Stimulated activated CD8-positive, alpha-beta memory T cell treated with anti-CD3 and anti-CD28 coated beads, Interleukin-4, amount 100 ng/mL, for 24 hours (primary cell): ENCODE data around the gene SELENON.

Experiments used
- DNase-seq: peaks from one replicate; pipeline ENCODE4 v3.0.0-alpha.2; 2020; ENCODE audit warnings: low read depth

SELENON gene

GRCh38 chr1:25810341-25811299, 10.6 kb downstream of the SELENON start:
- DNase-seq, result peak; percentile 73

GRCh38 chr1:25811384-25812082, 11.5 kb downstream of the SELENON start:
- DNase-seq, result no peak

DNA sequence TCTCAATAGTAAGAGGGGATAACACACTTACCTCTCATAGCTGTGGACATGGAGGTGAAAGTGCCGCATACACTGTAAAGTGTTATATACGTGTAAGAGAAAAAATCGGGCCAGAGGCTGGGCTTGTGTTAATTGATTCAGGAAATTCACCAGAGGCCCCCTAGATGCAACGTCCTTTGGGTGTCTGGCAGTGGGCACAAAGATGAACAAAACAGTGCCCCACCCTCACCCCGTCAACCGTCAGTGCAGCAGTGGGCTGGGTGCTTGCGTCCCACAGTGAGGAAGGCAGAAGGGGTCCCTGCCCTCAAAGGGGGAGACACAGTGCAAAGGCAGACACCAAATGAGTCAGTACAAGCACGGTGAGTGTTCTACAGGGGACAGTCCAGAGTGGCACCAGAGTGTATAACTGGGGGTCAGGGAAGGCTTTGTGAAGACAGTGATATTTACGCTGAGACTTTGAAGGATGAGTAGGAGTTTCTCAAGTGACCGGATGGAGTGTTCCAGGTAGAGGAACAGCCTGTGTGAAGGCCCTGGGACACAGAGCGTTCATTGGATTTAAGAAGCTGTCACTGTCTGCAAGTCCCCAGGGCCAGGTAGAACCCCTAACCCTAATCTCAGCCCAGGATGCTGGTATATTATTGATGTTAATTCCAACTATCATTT, 13.2 kb downstream of the SELENON start:
- no peak for DNase-seq

- no peak for DNase-seq
Observed at GRCh38 chr1:25813734-25814471, 13.9 kb downstream of the SELENON start.

DNA sequence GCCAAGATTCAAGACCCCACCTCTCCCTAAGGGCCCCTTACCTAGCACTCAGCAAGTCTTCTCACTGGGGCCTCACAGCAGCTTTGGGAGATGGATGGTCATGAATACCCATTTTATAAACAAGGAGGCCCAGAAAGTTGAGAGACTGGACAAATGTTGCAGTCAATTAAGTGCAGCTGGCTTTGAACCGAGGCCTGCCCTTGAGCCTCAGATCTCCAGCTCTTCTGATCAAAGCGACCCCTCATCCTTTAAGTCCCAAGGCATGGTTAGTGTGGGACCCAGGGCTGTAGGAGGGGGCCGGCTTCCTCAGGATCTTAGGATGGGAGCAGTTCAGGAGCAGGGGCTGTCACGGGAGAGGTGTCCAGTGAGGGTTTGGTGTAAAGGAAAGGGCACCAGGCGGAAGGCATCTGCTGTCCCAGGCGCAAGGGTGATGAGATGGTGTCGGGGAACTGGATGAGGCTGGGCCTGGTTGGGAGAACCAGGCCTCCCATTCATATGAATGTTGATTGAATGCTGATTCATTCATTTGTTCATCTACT, 14.6 kb downstream of the SELENON start:
- no peak for DNase-seq

DNA sequence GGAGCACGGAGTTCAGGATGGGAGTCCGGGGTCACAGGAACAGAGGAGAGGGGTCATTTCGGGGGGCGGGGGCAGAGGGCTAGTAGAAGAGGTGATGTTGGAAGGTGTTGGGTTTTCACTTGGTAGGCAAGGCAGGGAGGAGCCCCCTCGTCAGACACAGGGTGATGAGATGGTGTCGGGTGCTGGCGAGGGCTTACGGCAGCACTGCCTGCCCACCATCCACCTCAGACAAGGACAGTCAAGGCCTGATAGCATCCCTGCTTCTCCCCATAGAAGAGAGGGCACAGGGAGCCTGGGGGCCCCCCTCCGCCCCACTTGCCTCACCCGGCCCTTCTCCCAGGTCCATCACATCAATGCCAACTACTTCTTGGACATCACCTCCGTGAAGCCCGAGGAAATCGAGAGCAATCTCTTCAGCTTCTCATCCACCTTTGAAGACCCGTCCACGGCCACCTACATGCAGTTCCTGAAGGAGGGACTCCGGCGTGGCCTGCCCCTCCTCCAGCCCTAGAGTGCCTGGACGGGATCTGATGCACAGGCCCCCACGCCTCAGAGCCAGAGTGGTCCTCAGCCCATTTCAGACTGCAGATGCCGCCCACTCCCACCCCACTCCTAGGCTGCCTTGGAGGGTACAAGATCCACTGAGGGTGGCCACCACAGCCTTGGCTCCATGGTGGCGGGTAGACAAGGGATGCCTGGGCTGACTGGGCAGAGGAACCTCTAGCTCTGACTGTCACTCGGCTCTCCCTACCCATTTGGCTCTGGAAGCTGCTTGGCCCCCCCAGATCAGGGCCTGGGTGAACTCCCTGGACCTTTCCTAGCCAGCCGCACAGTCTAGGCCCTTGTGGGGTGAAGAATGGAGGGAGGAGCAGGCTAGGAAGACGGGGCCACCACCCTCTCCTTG, 15.5 kb downstream of the SELENON start:
- DNase-seq, result no peak

DNA sequence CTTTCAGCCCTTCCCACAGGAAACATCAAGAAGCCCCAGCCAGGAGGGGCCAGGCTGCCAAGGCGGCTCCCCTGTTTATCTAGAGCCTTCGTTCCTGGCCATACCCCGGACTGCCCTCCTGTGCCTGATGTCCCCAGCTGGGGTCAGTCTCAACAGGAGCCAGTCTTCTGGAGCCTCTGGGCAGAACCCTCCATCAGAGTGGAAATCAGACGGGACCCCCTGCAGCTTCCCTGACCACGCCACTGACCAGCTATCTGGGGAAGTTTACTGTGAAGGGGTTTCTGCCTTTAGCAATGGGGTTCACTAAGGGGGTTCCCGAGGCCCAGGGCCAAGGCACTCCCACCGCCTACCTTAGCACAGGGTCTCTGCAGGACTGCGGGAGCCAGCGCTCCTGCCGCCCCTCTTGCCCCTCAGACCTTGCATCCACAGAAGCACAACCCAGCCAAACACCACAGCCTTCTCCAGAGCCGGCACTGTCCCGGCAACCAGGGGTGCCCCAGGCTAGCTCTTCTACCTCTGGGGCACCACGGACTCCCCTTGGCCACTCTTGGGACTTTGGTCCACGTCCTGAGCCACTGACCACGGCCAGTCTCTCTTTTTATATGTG, 16.2 kb downstream of the SELENON start:
- DNase-seq, result no peak

- DNase-seq, result no peak
Observed at GRCh38 chr1:25817840-25818501, 18.0 kb downstream of the SELENON start.

GRCh38 chr1:25818569-25818968, 18.6 kb downstream of the SELENON start:
- no peak for DNase-seq

DNA sequence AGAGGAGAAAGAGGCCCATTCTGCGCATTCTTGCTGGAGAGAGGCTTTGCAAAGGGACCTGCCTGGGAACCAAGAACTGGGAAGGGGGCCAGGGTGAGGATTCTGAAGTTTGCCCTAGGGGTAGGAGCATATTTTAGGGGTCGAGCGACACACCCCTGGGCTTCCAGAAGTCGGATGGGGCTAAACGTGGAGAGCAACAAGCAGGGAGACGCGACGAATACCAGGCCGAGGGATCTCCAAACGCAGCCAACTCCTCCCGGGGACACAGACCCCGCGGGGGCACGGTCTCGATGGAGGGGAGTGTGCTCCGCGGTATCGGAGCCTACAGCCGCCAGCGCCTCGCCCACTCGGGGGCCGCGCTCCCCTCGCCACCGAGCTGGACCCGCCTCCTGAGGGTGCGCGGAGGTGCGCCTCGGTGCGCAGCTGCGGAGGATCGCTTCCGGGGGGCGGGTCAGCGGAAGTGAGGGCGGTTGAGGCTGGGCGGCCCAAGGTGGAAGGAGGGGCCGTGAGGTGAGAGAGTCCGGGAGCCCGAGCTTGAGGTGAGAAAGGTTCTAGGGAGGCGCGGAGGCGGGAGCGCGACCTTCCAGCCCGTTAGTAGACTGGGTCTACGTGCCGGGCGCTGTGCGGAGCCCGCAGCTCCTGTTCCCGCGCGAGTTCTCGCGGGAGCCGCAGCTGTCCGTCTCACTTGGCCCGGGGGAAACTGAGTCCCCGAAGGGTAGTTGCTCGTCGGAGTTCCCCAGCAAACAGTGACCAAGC, 19.7 kb downstream of the SELENON start, which contains the start of gene MTFR1L:
MTFR1L (plus strand) TSS at position 464 of the 756 bp plus-strand sequence. CDS start 3,151 bp downstream, outside the sequence.
- peak; percentile 94 for DNase-seq

DNA sequence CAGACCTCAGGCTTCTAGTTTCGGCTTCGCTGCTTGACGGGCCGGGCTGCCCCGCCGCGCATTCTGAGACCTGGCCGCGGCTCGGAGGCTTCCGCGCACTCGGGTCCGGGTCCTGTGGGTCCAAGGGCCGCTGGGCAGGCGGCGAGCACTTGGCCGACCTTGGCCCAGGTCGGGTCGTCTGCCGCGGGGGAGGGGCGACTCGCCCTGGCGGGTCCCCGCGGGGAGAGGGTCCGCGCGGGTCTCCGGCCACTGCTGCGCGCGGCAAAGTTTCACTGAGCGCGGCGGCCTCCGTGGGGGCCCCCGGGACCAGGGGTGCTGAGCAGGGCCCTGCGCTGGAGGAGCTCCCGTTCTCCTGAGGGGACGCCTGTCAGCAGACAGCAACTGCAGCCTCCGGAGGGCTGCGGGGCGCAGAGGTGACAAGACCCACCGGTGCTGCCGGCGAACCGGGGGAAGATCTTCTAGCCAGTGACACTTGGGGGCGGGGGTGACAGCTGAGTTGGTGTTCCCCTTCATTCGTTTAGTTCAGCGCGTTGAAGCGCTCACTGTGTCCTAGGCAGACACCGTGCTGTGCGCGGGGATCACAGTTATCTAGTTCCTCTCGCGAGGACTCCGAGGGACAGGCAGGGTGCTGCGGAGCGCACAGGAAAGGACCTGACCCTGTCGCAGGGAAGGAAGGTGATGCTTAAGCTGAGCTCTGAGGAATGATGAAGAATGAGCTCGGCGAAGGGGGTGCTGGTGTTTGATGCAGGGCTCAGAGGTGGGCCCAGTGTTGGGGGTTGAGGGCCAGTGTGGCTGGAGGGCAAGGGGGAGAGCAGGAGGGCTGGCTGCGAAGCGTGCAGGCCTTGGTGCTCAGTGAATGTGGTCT, 20.5 kb downstream of the SELENON start:
- peak; percentile 48 for DNase-seq

DNA sequence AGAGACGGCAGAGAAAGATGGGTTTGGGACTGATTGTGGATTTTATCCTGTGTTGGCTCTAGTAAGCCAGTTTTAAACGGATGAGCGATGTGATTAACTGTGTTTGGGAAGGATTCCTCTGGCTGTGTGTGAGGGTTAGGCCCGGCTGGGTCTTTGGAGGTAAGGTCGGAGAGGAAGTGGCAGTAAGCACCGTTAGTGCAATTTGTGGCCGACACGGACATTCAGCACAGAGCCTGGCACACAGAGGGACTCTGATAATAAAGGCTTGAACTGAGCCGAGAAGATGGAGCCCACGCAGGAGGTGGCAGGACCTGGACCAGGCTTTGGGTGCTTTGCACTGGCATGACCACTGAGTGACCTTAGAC, 21.1 kb downstream of the SELENON start:
- no peak for DNase-seq

- no peak for DNase-seq
Observed at GRCh38 chr1:25821630-25822091, 21.7 kb downstream of the SELENON start.

GRCh38 chr1:25825605-25826004, 25.6 kb downstream of the SELENON start:
- no peak for DNase-seq

DNA sequence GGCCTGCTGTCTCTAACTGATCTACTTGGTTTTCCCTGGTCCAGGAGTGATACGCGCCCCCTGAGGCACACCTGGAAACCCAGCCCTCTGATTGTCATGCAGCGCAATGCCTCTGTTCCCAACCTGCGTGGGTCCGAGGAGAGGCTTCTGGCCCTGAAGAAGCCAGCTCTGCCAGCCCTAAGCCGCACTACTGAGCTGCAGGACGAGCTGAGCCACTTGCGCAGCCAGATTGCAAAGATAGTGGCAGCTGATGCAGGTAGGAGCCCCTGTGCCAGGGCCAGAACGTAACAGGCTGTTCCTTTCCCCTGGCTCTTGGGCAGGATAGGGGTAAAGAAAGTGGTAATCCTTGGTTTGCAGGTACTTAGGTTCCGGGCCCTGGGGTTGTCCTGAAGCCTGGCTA, 26.6 kb downstream of the SELENON start:
- no peak for DNase-seq

DNA sequence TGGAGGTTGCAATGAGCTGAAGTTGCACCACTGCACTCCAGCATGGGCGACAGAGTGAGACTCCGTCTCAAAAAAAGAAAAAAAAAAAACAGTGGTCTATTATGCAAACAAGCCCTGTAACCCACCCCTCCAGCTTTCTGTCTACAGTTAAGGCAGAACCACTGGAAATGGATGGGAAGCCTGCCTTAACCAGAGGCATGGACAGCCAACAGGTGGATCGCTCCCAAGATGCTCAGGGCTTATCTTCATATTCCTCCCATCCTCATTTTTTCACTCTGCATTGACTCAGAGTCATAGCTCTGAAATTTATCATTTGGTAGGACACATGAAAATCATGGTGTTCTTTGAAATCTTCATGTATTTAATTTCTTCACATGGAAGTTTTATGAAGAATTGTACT, 28.5 kb downstream of the SELENON start:
- DNase-seq, result no peak

- DNase-seq, result no peak
Observed at GRCh38 chr1:25829046-25829445, 29.1 kb downstream of the SELENON start.
